Activated CD8-positive, alpha-beta T cell treated with anti-CD3 and anti-CD28 coated beads for 36 hours (primary cell): ENCODE results near the gene MAPK13. TPM values are rescaled to one million over a fixed set of nuclear protein-coding genes. Genes with fewer than 3 reads are reported as not detected.
A peak's percentile ranks its signal among the peaks of the same experiment; 100 is the strongest.

ENCODE experiments used
- ATAC-seq: fragments of 200-7000 bp; cut with Tn5 transposase; one replicate; pipeline ENCODE4 v1.10.0; 2021; ENCODE audit warnings: mild to moderate bottlenecking, moderate library complexity
- CTCF ChIA-PET: fragments of 350-600 bp; sonication (Branson Sonifier 250); formaldehyde crosslinking; loops from one replicate; lab custom pipeline; 2021; ENCODE audit warnings: antibody characterized with exemption; lab: Charles Lee
- POLR2A ChIA-PET: fragments of 350-600 bp; sonication (Branson Sonifier 250); formaldehyde crosslinking; loops from one replicate; lab custom pipeline; 2021; ENCODE audit warnings: antibody characterized with exemption; lab: Charles Lee
- DNase-seq: peaks from one replicate; pipeline ENCODE4 v3.0.0-alpha.2; 2020
- H3K27ac Mint-ChIP-seq: one replicate; pipeline ENCODE4 v1.8.0; 2021; ENCODE audit warnings: mild to moderate bottlenecking, mixed read lengths
- H3K27me3 Mint-ChIP-seq: one replicate; pipeline ENCODE4 v1.8.0; 2021; ENCODE audit warnings: mixed read lengths
- H3K36me3 Mint-ChIP-seq: one replicate; pipeline ENCODE4 v1.8.0; 2021; ENCODE audit warnings: low read depth, mixed read lengths
- H3K4me1 Mint-ChIP-seq: one replicate; pipeline ENCODE4 v1.8.0; 2021; ENCODE audit warnings: low read depth, mixed read lengths
- H3K4me3 Mint-ChIP-seq: one replicate; pipeline ENCODE4 v1.8.0; 2021; ENCODE audit warnings: mild to moderate bottlenecking, moderate library complexity, mixed read lengths
- H3K9me3 Mint-ChIP-seq: one replicate; pipeline ENCODE4 v1.8.0; 2021; ENCODE audit warnings: mixed read lengths
- CTCF ChIP-seq: fragments of 200-600 bp; IDR thresholded peaks from one replicate; pipeline ENCODE4 v1.8.0; 2022; ENCODE audit warnings: antibody characterized with exemption, mild to moderate bottlenecking
- intact Hi-C: fragments of 100-400 bp; cut with micrococcal nuclease; formaldehyde crosslinking; loops from one replicate; pipeline ENCODE4 v1.10.0; 2022
- total RNA-seq, 2 experiments: library from RNA; stranded (reverse); gene quantifications; one replicate each; pipeline ENCODE4 v1.2.3, GENCODE V29; 2021

The MAPK13 gene
- total RNA-seq, 2 experiments from 2014 or later, result 60.4 to 60.9 TPM

- Mint-ChIP-seq H3K9me3 (no peaks in the 10 kb centered on the region), H3K4me1 (peaks cover 25% of the 10 kb centered on the region), H3K27me3 (no peaks in the 10 kb centered on the region), H3K4me3 (no peak overlapping the region), H3K36me3 (no peaks in the 10 kb centered on the region), H3K27ac (peak overlapping the region; percentile 67)
- intact Hi-C loops, result loop anchor here (2.0 kb wide), 1 partner anchor 67 kb away; the partner anchor contains the start of gene MAPK14
- TF ChIP-seq CTCF, result no peak
- ATAC-seq (no peak), DNase-seq (no peak)
- POLR2A ChIA-PET, result interaction anchor here (0.6 to 4.0 kb wide), 5 partner anchors 11 to 174 kb away, joined by 3 to 57 read pairs (median 3); partner anchors contain the start of genes MAPK14 and SLC26A8
- CTCF ChIA-PET, result interaction anchor here (0.7 to 11.7 kb wide), 48 partner anchors 9 to 452 kb away, joined by 3 to 230 read pairs (median 6); partner anchors contain the start of genes MAPK13, MAPK14 and SLC26A8
These were observed 36.1 kb upstream of the MAPK13 start for GRCh38 chr6:36094238-36094637.

GRCh38 chr6:36094753-36095496, 35.4 kb upstream of the MAPK13 start:
- POLR2A ChIA-PET, result interaction anchor here (0.7 to 4.0 kb wide), 9 partner anchors 10 to 175 kb away, joined by 3 to 57 read pairs (median 3); partner anchors contain the start of genes BRPF3, MAPK14 and SLC26A8
- intact Hi-C loops, result loop anchor here (2.0 kb wide), 1 partner anchor 68 kb away; the partner anchor contains the start of gene MAPK14
- Mint-ChIP-seq H3K27me3 (no peaks in the 10 kb centered on the region), H3K27ac (peak overlapping the region; percentile 67), H3K9me3 (no peaks in the 10 kb centered on the region), H3K36me3 (peaks cover 5% of the 10 kb centered on the region), H3K4me3 (no peak overlapping the region), H3K4me1 (peaks cover 32% of the 10 kb centered on the region)
- ATAC-seq (peak; percentile 82), DNase-seq (peak; percentile 90)
- TF ChIP-seq CTCF, result peak; percentile 96
- CTCF ChIA-PET, result interaction anchor here (0.6 to 11.7 kb wide), 61 partner anchors 10 to 628 kb away, joined by 3 to 230 read pairs (median 5); partner anchors contain the start of genes MAPK13, MAPK14 and SLC26A8

GRCh38 chr6:36095497-36096391, 34.6 kb upstream of the MAPK13 start:
- ATAC-seq (peak; percentile 17), DNase-seq (no peak)
- no peak overlapping the region for H3K4me3 Mint-ChIP-seq
- no peak for TF ChIP-seq CTCF
- H3K27me3 Mint-ChIP-seq, result no peaks in the 10 kb centered on the region
- peaks cover 6% of the 10 kb centered on the region for H3K36me3 Mint-ChIP-seq
- H3K9me3 Mint-ChIP-seq, result no peaks in the 10 kb centered on the region
- POLR2A ChIA-PET, result interaction anchor here (0.7 to 4.0 kb wide), 8 partner anchors 16 to 175 kb away, joined by 3 to 57 read pairs (median 3); partner anchors contain the start of genes BRPF3, MAPK14 and SLC26A8
- H3K27ac Mint-ChIP-seq, result no peak overlapping the region
- CTCF ChIA-PET, result interaction anchor here (0.7 to 11.7 kb wide), 38 partner anchors 9 to 495 kb away, joined by 3 to 230 read pairs (median 7); partner anchors contain the start of genes MAPK13, MAPK14 and SLC26A8
- H3K4me1 Mint-ChIP-seq, result peaks cover 38% of the 10 kb centered on the region
- intact Hi-C loops, result loop anchor here (2.0 kb wide), 1 partner anchor 69 kb away; the partner anchor contains the start of gene MAPK14

- peaks cover 48% of the 10 kb centered on the region for H3K4me1 Mint-ChIP-seq
- intact Hi-C loops, result no loop called here
- H3K27me3 Mint-ChIP-seq, result no peaks in the 10 kb centered on the region
- no peaks in the 10 kb centered on the region for H3K9me3 Mint-ChIP-seq
- peaks cover 20% of the 10 kb centered on the region for H3K36me3 Mint-ChIP-seq
- peak overlapping the region; percentile 79 for H3K27ac Mint-ChIP-seq
- ChIA-PET CTCF (interaction anchor here (1.0 to 11.7 kb wide), 5 partner anchors 9 to 204 kb away, joined by 3 to 230 read pairs (median 11); partner anchors contain the start of genes MAPK14 and SLC26A8), POLR2A (no interaction called here)
- no peak for TF ChIP-seq CTCF
- ATAC-seq (no peak), DNase-seq (no peak)
- no peak overlapping the region for H3K4me3 Mint-ChIP-seq
These were observed 31.9 kb upstream of the MAPK13 start for GRCh38 chr6:36098253-36098919.
